ENCODE measurements around the gene TNNT2.

Gene TNNT2

DNA sequence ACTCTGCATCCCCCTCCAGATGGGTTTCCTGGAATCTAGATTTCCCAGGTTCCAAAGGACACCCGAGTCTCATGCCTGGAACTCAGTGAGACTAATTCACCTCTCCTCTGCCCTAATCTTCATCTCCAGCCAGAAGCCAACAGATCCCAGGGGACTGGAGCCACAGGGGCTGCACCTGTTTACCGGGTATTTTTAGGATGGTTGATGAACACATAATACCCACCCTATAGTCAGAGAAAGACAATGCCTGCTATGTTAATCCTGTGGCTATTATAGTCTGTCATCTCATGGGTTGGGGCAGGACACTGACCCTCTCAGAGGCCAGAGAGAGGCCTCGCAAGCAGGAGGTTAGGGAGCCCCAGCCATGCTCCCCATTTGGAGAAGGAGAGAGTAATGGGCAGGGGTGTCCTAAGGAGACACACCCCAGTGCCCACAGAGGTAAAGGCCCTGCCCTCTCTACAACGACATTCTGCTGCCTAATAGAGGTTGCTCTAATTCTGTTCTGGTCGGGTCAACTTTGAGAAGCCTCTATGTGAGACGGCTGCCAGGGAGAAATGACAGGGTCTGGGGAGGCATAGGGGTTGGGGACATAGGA is 45.1 kb upstream of the TNNT2 start:
- TF ChIP-seq, protein P1, sequence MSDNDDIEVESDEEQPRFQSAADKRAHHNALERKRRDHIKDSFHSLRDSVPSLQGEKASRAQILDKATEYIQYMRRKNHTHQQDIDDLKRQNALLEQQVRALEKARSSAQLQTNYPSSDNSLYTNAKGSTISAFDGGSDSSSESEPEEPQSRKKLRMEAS (IDR thresholded peaks at IDR 0.05), result no peak
- TF ChIP-seq YY1 (IDR thresholded peaks at IDR 0.05; ENCODE audit: low read depth), result no peak
- no peak for TF ChIP-seq FOXM1 (IDR thresholded peaks at IDR 0.05; ENCODE audit: borderline replicate concordance, low read depth)
- TF ChIP-seq TCF12 (IDR thresholded peaks at IDR 0.05; ENCODE audit: low read depth), result no peak
- TF ChIP-seq, protein P2, sequence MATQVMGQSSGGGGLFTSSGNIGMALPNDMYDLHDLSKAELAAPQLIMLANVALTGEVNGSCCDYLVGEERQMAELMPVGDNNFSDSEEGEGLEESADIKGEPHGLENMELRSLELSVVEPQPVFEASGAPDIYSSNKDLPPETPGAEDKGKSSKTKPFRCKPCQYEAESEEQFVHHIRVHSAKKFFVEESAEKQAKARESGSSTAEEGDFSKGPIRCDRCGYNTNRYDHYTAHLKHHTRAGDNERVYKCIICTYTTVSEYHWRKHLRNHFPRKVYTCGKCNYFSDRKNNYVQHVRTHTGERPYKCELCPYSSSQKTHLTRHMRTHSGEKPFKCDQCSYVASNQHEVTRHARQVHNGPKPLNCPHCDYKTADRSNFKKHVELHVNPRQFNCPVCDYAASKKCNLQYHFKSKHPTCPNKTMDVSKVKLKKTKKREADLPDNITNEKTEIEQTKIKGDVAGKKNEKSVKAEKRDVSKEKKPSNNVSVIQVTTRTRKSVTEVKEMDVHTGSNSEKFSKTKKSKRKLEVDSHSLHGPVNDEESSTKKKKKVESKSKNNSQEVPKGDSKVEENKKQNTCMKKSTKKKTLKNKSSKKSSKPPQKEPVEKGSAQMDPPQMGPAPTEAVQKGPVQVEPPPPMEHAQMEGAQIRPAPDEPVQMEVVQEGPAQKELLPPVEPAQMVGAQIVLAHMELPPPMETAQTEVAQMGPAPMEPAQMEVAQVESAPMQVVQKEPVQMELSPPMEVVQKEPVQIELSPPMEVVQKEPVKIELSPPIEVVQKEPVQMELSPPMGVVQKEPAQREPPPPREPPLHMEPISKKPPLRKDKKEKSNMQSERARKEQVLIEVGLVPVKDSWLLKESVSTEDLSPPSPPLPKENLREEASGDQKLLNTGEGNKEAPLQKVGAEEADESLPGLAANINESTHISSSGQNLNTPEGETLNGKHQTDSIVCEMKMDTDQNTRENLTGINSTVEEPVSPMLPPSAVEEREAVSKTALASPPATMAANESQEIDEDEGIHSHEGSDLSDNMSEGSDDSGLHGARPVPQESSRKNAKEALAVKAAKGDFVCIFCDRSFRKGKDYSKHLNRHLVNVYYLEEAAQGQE (IDR thresholded peaks at IDR 0.05; ENCODE audit: low read depth), result no peak
- TF ChIP-seq TEAD4 (IDR thresholded peaks at IDR 0.05), result no peak
- no peak for TF ChIP-seq RAD21 (IDR thresholded peaks at IDR 0.05; ENCODE audit: low read depth)
- TF ChIP-seq ZBTB7A (IDR thresholded peaks at IDR 0.05; ENCODE audit: low read depth), result no peak
- no peak for TF ChIP-seq EGR1 (IDR thresholded peaks at IDR 0.05)
- TF ChIP-seq, protein P3, sequence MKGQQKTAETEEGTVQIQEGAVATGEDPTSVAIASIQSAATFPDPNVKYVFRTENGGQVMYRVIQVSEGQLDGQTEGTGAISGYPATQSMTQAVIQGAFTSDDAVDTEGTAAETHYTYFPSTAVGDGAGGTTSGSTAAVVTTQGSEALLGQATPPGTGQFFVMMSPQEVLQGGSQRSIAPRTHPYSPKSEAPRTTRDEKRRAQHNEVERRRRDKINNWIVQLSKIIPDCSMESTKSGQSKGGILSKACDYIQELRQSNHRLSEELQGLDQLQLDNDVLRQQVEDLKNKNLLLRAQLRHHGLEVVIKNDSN (IDR thresholded peaks at IDR 0.05), result no peak
- no peak for TF ChIP-seq CREB1 (IDR thresholded peaks at IDR 0.05; ENCODE audit: low read depth)
- TF ChIP-seq NFIC (IDR thresholded peaks at IDR 0.05), result no peak
- TF ChIP-seq EP300 (IDR thresholded peaks at IDR 0.05; ENCODE audit: borderline replicate concordance), result no peak
- no peak for TF ChIP-seq CEBPB (IDR thresholded peaks at IDR 0.05)
- no peak for TF ChIP-seq TAF1 (IDR thresholded peaks at IDR 0.05; ENCODE audit: low read depth)

DNA sequence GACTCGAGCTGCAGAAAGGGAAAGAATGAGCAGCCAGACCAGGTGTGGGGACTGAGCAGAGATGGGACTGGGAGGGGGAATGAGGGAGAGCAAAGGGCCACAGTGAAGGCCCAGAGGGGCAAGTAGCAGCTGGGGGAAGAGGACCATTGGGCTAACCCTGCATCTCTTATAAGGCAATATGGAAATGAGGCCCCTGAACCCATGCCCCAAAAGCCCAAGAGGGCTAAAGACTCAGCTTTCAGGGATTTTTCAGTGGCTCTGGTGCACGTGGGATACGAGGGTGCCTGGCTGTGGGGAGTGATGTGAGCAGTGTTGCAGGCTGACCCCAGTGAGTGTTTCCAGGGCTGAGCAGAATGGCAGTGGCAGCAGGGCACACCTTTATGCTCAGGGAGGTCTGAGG is 44.5 kb upstream of the TNNT2 start:
- TF ChIP-seq TEAD4 (IDR thresholded peaks at IDR 0.05) (no peak), NFIC (IDR thresholded peaks at IDR 0.05) (no peak)

DNA sequence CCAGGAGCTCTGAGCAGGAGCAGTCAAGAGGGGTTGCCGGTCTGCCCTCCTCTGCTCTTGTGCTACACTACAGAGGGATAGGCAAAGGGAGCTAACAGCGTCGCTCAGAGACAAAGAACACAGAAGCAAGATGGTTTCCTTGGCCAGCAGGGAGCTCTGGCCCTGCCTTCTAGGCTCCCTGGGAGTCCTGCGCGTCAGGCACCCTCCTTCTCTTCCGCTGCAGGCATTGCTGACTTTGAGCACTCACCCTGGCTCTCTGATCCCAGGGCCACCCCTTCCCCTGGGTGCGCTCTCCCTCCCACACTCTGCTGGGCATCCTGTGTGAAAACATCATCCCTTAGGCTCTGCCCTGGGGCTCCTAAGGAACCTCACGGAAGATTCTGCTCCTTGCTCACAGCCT is 43.6 kb upstream of the TNNT2 start:
- TF ChIP-seq, protein P3 (IDR thresholded peaks at IDR 0.05), result no peak
- TF ChIP-seq, protein P2 (IDR thresholded peaks at IDR 0.05; ENCODE audit: low read depth), result no peak
- TF ChIP-seq EP300 (IDR thresholded peaks at IDR 0.05; ENCODE audit: borderline replicate concordance), result no peak
- no peak for TF ChIP-seq EGR1 (IDR thresholded peaks at IDR 0.05)
- TF ChIP-seq YY1 (IDR thresholded peaks at IDR 0.05; ENCODE audit: low read depth), result no peak
- TF ChIP-seq, protein P1 (IDR thresholded peaks at IDR 0.05), result no peak
- TF ChIP-seq ZBTB7A (IDR thresholded peaks at IDR 0.05; ENCODE audit: low read depth), result no peak
- no peak for TF ChIP-seq FOXM1 (IDR thresholded peaks at IDR 0.05; ENCODE audit: borderline replicate concordance, low read depth)
- no peak for TF ChIP-seq NFIC (IDR thresholded peaks at IDR 0.05)
- no peak for TF ChIP-seq CEBPB (IDR thresholded peaks at IDR 0.05)
- no peak for TF ChIP-seq TAF1 (IDR thresholded peaks at IDR 0.05; ENCODE audit: low read depth)
- no peak for TF ChIP-seq TCF12 (IDR thresholded peaks at IDR 0.05; ENCODE audit: low read depth)
- no peak for TF ChIP-seq TEAD4 (IDR thresholded peaks at IDR 0.05)
- TF ChIP-seq CREB1 (IDR thresholded peaks at IDR 0.05; ENCODE audit: low read depth), result no peak
- TF ChIP-seq RAD21 (IDR thresholded peaks at IDR 0.05; ENCODE audit: low read depth), result no peak

DNA sequence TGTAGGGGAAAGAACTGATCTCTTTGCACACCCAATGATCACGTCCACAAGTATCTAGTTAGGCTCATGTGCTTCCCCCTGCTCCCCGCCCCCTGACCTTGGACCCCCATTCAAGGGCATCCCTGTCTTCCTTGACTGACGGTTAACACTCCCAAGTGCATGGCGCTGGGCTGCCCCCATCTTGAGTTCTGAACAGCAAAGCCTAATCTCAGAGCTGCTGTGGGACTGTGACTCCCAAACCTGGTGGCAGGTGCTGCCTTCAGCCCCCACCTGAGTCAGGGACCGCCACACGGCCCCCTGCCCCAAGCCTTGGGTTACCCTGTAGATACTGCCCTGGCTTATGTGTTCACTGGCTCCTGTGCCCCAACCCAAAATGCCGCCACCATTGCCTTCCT is 43.1 kb upstream of the TNNT2 start:
- TF ChIP-seq ZBTB7A (IDR thresholded peaks at IDR 0.05; ENCODE audit: low read depth) (no peak), NFIC (IDR thresholded peaks at IDR 0.05) (no peak), CEBPB (IDR thresholded peaks at IDR 0.05) (no peak), TAF1 (IDR thresholded peaks at IDR 0.05; ENCODE audit: low read depth) (no peak), TEAD4 (IDR thresholded peaks at IDR 0.05) (no peak), TCF12 (IDR thresholded peaks at IDR 0.05; ENCODE audit: low read depth) (no peak), YY1 (IDR thresholded peaks at IDR 0.05; ENCODE audit: low read depth) (no peak), EGR1 (IDR thresholded peaks at IDR 0.05) (no peak), CREB1 (IDR thresholded peaks at IDR 0.05; ENCODE audit: low read depth) (no peak)
- TF ChIP-seq, protein P3 (IDR thresholded peaks at IDR 0.05), result no peak
- TF ChIP-seq, protein P1 (IDR thresholded peaks at IDR 0.05), result no peak
- TF ChIP-seq, protein P2 (IDR thresholded peaks at IDR 0.05; ENCODE audit: low read depth), result no peak
